CD4-positive, alpha-beta memory T cell (primary cell): Measurements from ENCODE around the gene BCAN. TPM values are rescaled to one million over a fixed set of nuclear protein-coding genes. Genes with fewer than 3 reads are reported as not detected.

Experiments
- CTCF ChIA-PET: fragments of 350-600 bp; sonication (Branson Sonifier 250); formaldehyde crosslinking; loops from one replicate; lab custom pipeline; 2021; ENCODE audit warnings: inconsistent platforms; ENCODE audit not compliant: partially characterized antibody; lab: Charles Lee
- POLR2A ChIA-PET: fragments of 350-600 bp; sonication (Branson Sonifier 250); formaldehyde crosslinking; loops from one replicate; lab custom pipeline; 2021; ENCODE audit not compliant: partially characterized antibody; lab: Charles Lee
- DNase-seq, 5 donors: peaks; one replicate each; pipeline versions ENCODE4 v3.0.0 to v3.0.0-alpha.2; 2020 to 2022; ENCODE audit warnings: mixed read lengths in 1 of 5
- H3K27ac ChIP-seq: one replicate; pipeline ENCODE4 v1.7.0; 2013; ENCODE audit warnings: low read depth, low read length
- H3K27me3 ChIP-seq: 2 replicates; pipeline ENCODE4 v1.7.0; 2013; ENCODE audit warnings: mild to moderate bottlenecking, low read length, moderate library complexity; ENCODE audit not compliant: insufficient read depth
- H3K36me3 ChIP-seq: 2 replicates; pipeline ENCODE4 v1.7.0; 2013; ENCODE audit warnings: mild to moderate bottlenecking, low read length, moderate library complexity; ENCODE audit not compliant: insufficient read depth
- H3K4me1 ChIP-seq: 2 replicates; pipeline ENCODE4 v1.7.0; 2013; ENCODE audit warnings: mild to moderate bottlenecking, low read length, moderate library complexity; ENCODE audit not compliant: insufficient read depth
- H3K4me3 ChIP-seq, 2 donors: one replicate each; pipeline ENCODE4 v1.7.0; 2013; ENCODE audit warnings: low read length in 2 of 2, mild to moderate bottlenecking in 1 of 2
- H3K9me3 ChIP-seq, 2 donors: one replicate each; pipeline ENCODE4 v1.7.0; 2013; ENCODE audit warnings: low read length in 2 of 2, control low read depth in 1 of 2; ENCODE audit not compliant: control insufficient read depth in 1 of 2
- H3K27ac Mint-ChIP-seq, 7 donors: one replicate each; pipeline ENCODE4 v1.8.0; 2020 to 2021; ENCODE audit warnings: mixed read lengths in 7 of 7, mild to moderate bottlenecking in 6 of 7, inconsistent platforms in 3 of 7, moderate library complexity in 3 of 7
- H3K27me3 Mint-ChIP-seq, 2 donors: one replicate each; pipeline ENCODE4 v1.8.0; 2020 to 2021; ENCODE audit warnings: mixed read lengths in 2 of 2
- H3K36me3 Mint-ChIP-seq, 2 donors: one replicate each; pipeline ENCODE4 v1.8.0; 2020 to 2021; ENCODE audit warnings: mixed read lengths in 2 of 2, inconsistent platforms in 1 of 2, mild to moderate bottlenecking in 1 of 2
- H3K4me1 Mint-ChIP-seq, 4 donors: one replicate each; pipeline ENCODE4 v1.8.0; 2020 to 2021; ENCODE audit warnings: mixed read lengths in 4 of 4, mild to moderate bottlenecking in 1 of 4
- H3K4me3 Mint-ChIP-seq, 8 donors: one replicate each; pipeline ENCODE4 v1.8.0; 2020 to 2021; ENCODE audit warnings: mixed read lengths in 8 of 8, mild to moderate bottlenecking in 7 of 8, moderate library complexity in 6 of 8, inconsistent platforms in 3 of 8
- H3K9me3 Mint-ChIP-seq, 8 donors: one replicate each; pipeline ENCODE4 v1.8.0; 2020 to 2021; ENCODE audit warnings: mixed read lengths in 8 of 8, mild to moderate bottlenecking in 5 of 8, inconsistent platforms in 3 of 8, moderate library complexity in 1 of 8
- intact Hi-C: fragments of 100-400 bp; cut with micrococcal nuclease; formaldehyde crosslinking; loops from one replicate; pipeline ENCODE4 v1.15.1; 2023
- polyA plus RNA-seq, 2 donors: library from polyadenylated mRNA; unstranded; fragments of 300-500 nt; fragmentation: Illumina TruSeq; gene quantifications; one replicate each; pipeline ENCODE4 v1.2.3, GENCODE V29; 2021
- total RNA-seq, 2 experiments: library from RNA; stranded (reverse); gene quantifications; one replicate each; pipeline ENCODE4 v1.2.3, GENCODE V29; 2021

The BCAN gene
- total and polyA plus RNA-seq, 4 experiments from 2014 or later = not detected

- peaks cover 6% of the 10 kb centered on the region for H3K27me3 ChIP-seq
- Mint-ChIP-seq H3K4me3 (peak overlapping the region; percentile 88 to 96 (median 89)), H3K36me3 (peaks cover 0 to 4% of the 10 kb centered on the region in 2 donors), H3K4me1 (peaks cover 8 to 47% (median 24%) of the 10 kb centered on the region in 4 donors), H3K27me3 (peaks cover 6 to 9% of the 10 kb centered on the region in 2 donors), H3K27ac (peak overlapping the region; percentile 84 to 94 (median 93)), H3K9me3 (no peaks in the 10 kb centered on the region)
- H3K9me3 ChIP-seq = no peaks in the 10 kb centered on the region
- peak in 1 of 5 donors; percentile 47 for DNase-seq
- POLR2A ChIA-PET = interaction anchor here (0.6 to 4.2 kb wide), 18 partner anchors 9 to 226 kb away, joined by 3 to 35 read pairs (median 4); partner anchors contain the start of genes HDGF, ISG20L2, METTL25B and MRPL24
- no peaks in the 10 kb centered on the region for H3K36me3 ChIP-seq
- peak overlapping the region; percentile 63 to 65 for H3K4me3 ChIP-seq
- H3K27ac ChIP-seq = peak overlapping the region; percentile 63
- intact Hi-C loops = loop anchor here (1.0 to 10.0 kb wide), 4 partner anchors 18 to 82 kb away; partner anchors contain the start of genes ISG20L2 and METTL25B
- CTCF ChIA-PET = interaction anchor here (0.8 to 12.1 kb wide), 20 partner anchors 9 to 813 kb away, joined by 3 to 187 read pairs (median 4); partner anchors contain the start of genes ISG20L2, METTL25B, NES and PRCC
- H3K4me1 ChIP-seq = peaks cover 32% of the 10 kb centered on the region
Observed at GRCh38 chr1:156706657-156707416, 64.9 kb downstream of the BCAN start.

- Mint-ChIP-seq H3K36me3 (peaks cover 0 to 4% of the 10 kb centered on the region in 2 donors), H3K9me3 (no peaks in the 10 kb centered on the region), H3K27ac (peak overlapping the region in 5 of 7 donors; percentile 81 to 94 (median 83)), H3K27me3 (peaks cover 6 to 9% of the 10 kb centered on the region in 2 donors), H3K4me1 (peaks cover 8 to 47% (median 24%) of the 10 kb centered on the region in 4 donors), H3K4me3 (peak overlapping the region; percentile 76 to 90 (median 89))
- Histone ChIP-seq H3K9me3 (no peaks in the 10 kb centered on the region), H3K27ac (no peak overlapping the region), H3K27me3 (peaks cover 6% of the 10 kb centered on the region), H3K4me3 (no peak overlapping the region), H3K36me3 (no peaks in the 10 kb centered on the region), H3K4me1 (peaks cover 32% of the 10 kb centered on the region)
- intact Hi-C loops = loop anchor here (10.0 kb wide), 1 partner anchor 83 kb away; no protein-coding TSS in a partner anchor
- DNase-seq = no peak
- ChIA-PET CTCF (interaction anchor here (1.4 to 12.1 kb wide), 9 partner anchors 8 to 322 kb away, joined by 3 to 187 read pairs (median 13); partner anchors contain the start of genes ISG20L2, METTL25B and NES), POLR2A (interaction anchor here (0.6 to 4.2 kb wide), 11 partner anchors 8 to 153 kb away, joined by 3 to 35 read pairs (median 7); partner anchors contain the start of genes HDGF, ISG20L2, METTL25B and MRPL24)
Observed at GRCh38 chr1:156707417-156708217, 65.7 kb downstream of the BCAN start.

- Mint-ChIP-seq H3K9me3 (no peaks in the 10 kb centered on the region), H3K27ac (peak overlapping the region in 5 of 7 donors; percentile 13 to 72 (median 48)), H3K4me3 (peak overlapping the region in 2 of 8 donors; percentile 12 to 49)
Observed at GRCh38 chr1:156708218-156708661, 66.3 kb downstream of the BCAN start.

GRCh38 chr1:156709031-156709430 is 67.1 kb downstream of the BCAN start:
- Mint-ChIP-seq H3K27me3 (peaks cover 4% of the 10 kb centered on the region in 2 donors), H3K4me3 (no peak overlapping the region), H3K27ac (peak overlapping the region in 6 of 7 donors; percentile 44 to 85 (median 51)), H3K4me1 (peaks cover 8 to 44% (median 23%) of the 10 kb centered on the region in 4 donors), H3K9me3 (no peaks in the 10 kb centered on the region), H3K36me3 (peaks cover 0 to 4% of the 10 kb centered on the region in 2 donors)
- Histone ChIP-seq H3K4me3 (no peak overlapping the region), H3K36me3 (no peaks in the 10 kb centered on the region), H3K4me1 (peaks cover 32% of the 10 kb centered on the region), H3K27me3 (peaks cover 6% of the 10 kb centered on the region), H3K27ac (no peak overlapping the region), H3K9me3 (no peaks in the 10 kb centered on the region)
- intact Hi-C loops = loop anchor here (10.0 kb wide), 1 partner anchor 84 kb away; no protein-coding TSS in a partner anchor
- ChIA-PET CTCF (interaction anchor here (4.3 to 12.1 kb wide), 2 partner anchors 18 to 20 kb away, joined by 63 to 187 read pairs; partner anchors contain the start of genes ISG20L2 and METTL25B), POLR2A (interaction anchor here (0.6 kb wide), 1 partner anchor 32 kb away, joined by 3 read pairs; no protein-coding TSS in a partner anchor)
- no peak for DNase-seq

More at GRCh38 chr1:156708218-156708661, 66.3 kb downstream of the BCAN start:
- peaks cover 4 to 6% of the 10 kb centered on the region in 2 donors for H3K27me3 Mint-ChIP-seq
- ChIA-PET POLR2A (interaction anchor here (0.6 to 4.2 kb wide), 4 partner anchors 13 to 33 kb away, joined by 3 to 35 read pairs (median 13); partner anchors contain the start of genes ISG20L2 and METTL25B), CTCF (interaction anchor here (2.3 to 12.1 kb wide), 3 partner anchors 19 to 81 kb away, joined by 8 to 187 read pairs (median 63); partner anchors contain the start of genes ISG20L2 and METTL25B)
- Histone ChIP-seq H3K9me3 (no peaks in the 10 kb centered on the region), H3K36me3 (no peaks in the 10 kb centered on the region), H3K27me3 (peaks cover 6% of the 10 kb centered on the region), H3K27ac (no peak overlapping the region), H3K4me3 (no peak overlapping the region), H3K4me1 (peaks cover 32% of the 10 kb centered on the region)
- peaks cover 0 to 4% of the 10 kb centered on the region in 2 donors for H3K36me3 Mint-ChIP-seq
- peaks cover 8 to 47% (median 24%) of the 10 kb centered on the region in 4 donors for H3K4me1 Mint-ChIP-seq
- no peak for DNase-seq
- intact Hi-C loops = loop anchor here (10.0 kb wide), 1 partner anchor 83 kb away; no protein-coding TSS in a partner anchor

Other genes with a start within 250 kb of the BCAN start
- 10 to 100 TPM; 65.0 to 69.6 TPM for gene MEF2D, start 141.3 kb upstream of the BCAN start, total RNA-seq
- 10 to 100 TPM in 1 of 2 donors, 1 to 10 TPM in 1; 4.2 to 13.8 TPM for gene MEF2D, start 141.3 kb upstream of the BCAN start, polyA plus RNA-seq
- not detected for gene IQGAP3, start 69.6 kb upstream of the BCAN start, total RNA-seq
- not detected for gene IQGAP3, start 69.6 kb upstream of the BCAN start, polyA plus RNA-seq
- under 1 TPM; 0.84 to 0.91 TPM for gene TTC24, start 62.4 kb upstream of the BCAN start, total RNA-seq
- under 1 TPM in 1 of 2 donors, not detected in 1; 0.12 TPM for gene TTC24, start 62.4 kb upstream of the BCAN start, polyA plus RNA-seq
- gene NAXE, start 50.3 kb upstream of the BCAN start, total RNA-seq = 10 to 100 TPM; 46.7 to 49.5 TPM
- 100 to 1,000 TPM in 1 of 2 donors, 10 to 100 TPM in 1; 93.3 to 152 TPM for gene NAXE, start 50.3 kb upstream of the BCAN start, polyA plus RNA-seq
- gene GPATCH4, start 40.6 kb upstream of the BCAN start, total RNA-seq = 10 to 100 TPM; 26.9 to 30.7 TPM
- gene GPATCH4, start 40.6 kb upstream of the BCAN start, polyA plus RNA-seq = 10 to 100 TPM in 1 of 2 donors, 1 to 10 TPM in 1; 8.1 to 58.5 TPM
- gene HAPLN2, start 22.7 kb upstream of the BCAN start, total RNA-seq = not detected
- not detected for gene HAPLN2, start 22.7 kb upstream of the BCAN start, polyA plus RNA-seq
- not detected for gene NES, start 35.3 kb downstream of the BCAN start, total RNA-seq
- gene NES, start 35.3 kb downstream of the BCAN start, polyA plus RNA-seq = not detected
- gene CRABP2, start 63.5 kb downstream of the BCAN start, total RNA-seq = under 1 TPM; 0.55 to 0.61 TPM
- gene CRABP2, start 63.5 kb downstream of the BCAN start, polyA plus RNA-seq = under 1 TPM in 1 of 2 donors, not detected in 1; 0.21 TPM
- 10 to 100 TPM; 30.5 to 35.7 TPM for gene METTL25B, start 86.4 kb downstream of the BCAN start, total RNA-seq
- 1 to 10 TPM; 4.6 to 7.5 TPM for gene METTL25B, start 86.4 kb downstream of the BCAN start, polyA plus RNA-seq
- gene ISG20L2, start 86.6 kb downstream of the BCAN start, total RNA-seq = 10 to 100 TPM; 47.9 to 53.1 TPM
- gene ISG20L2, start 86.6 kb downstream of the BCAN start, polyA plus RNA-seq = 10 to 100 TPM; 11.4 to 19.3 TPM
- gene MRPL24, start 99.0 kb downstream of the BCAN start, total RNA-seq = 10 to 100 TPM; 44.1 to 47.4 TPM
- gene MRPL24, start 99.0 kb downstream of the BCAN start, polyA plus RNA-seq = 100 to 1,000 TPM in 1 of 2 donors, 10 to 100 TPM in 1; 86.7 to 150 TPM
- gene HDGF, start 109.6 kb downstream of the BCAN start, total RNA-seq = 10 to 100 TPM; 93.3 to 97.0 TPM
- 10 to 100 TPM; 23.8 to 49.3 TPM for gene HDGF, start 109.6 kb downstream of the BCAN start, polyA plus RNA-seq
- 10 to 100 TPM; 60.9 to 61.3 TPM for gene PRCC, start 125.4 kb downstream of the BCAN start, total RNA-seq
- gene PRCC, start 125.4 kb downstream of the BCAN start, polyA plus RNA-seq = 10 to 100 TPM; 32.8 to 52.7 TPM
- gene SH2D2A, start 174.7 kb downstream of the BCAN start, total RNA-seq = 10 to 100 TPM; 55.1 to 63.6 TPM
- 10 to 100 TPM; 29.1 to 53.9 TPM for gene SH2D2A, start 174.7 kb downstream of the BCAN start, polyA plus RNA-seq
- under 1 TPM in 1 of 2 experiments, not detected in 1; 0.06 TPM for gene INSRR, start 217.0 kb downstream of the BCAN start, total RNA-seq
- gene INSRR, start 217.0 kb downstream of the BCAN start, polyA plus RNA-seq = not detected
- gene NTRK1, start 218.7 kb downstream of the BCAN start, total RNA-seq = under 1 TPM in 1 of 2 experiments, not detected in 1; 0.23 TPM
- not detected for gene NTRK1, start 218.7 kb downstream of the BCAN start, polyA plus RNA-seq